MCF 10A (cell line): ENCODE results near the gene NUPR1. TPM values are rescaled to one million over a fixed set of nuclear protein-coding genes. Genes with fewer than 3 reads are reported as not detected.
A peak's percentile ranks its signal among the peaks of the same experiment; 100 is the strongest.
"Not testable (repeated sequence)": the region's sequence is repeated elsewhere in the genome, so short reads cannot be mapped to it uniquely, and the experiment has no call there.

ENCODE experiments used
- BruUV-seq: library from RNA; stranded (reverse); fragments of 400-500 nt; replicated peaks from 2 replicates; lab custom pipeline; 2021; lab: Mats Ljungman, UMichigan
- CTCF ChIA-PET: fragments of 300-600 bp; sonication (Branson Sonifier 250); formaldehyde crosslinking; extraction: SDS; loops from one replicate; lab custom pipeline; 2021; ENCODE audit warnings: antibody characterized with exemption, inconsistent platforms; lab: Yijun Ruan, JAX
- POLR2A ChIA-PET: fragments of 300-600, 350-650 bp; sonication (Branson Sonifier 250); formaldehyde crosslinking; extraction: SDS; loops from one replicate; lab custom pipeline; 2020; ENCODE audit warnings: antibody characterized with exemption, inconsistent platforms; lab: Yijun Ruan, JAX
- DNase-seq: peaks from one replicate; pipeline ENCODE4 v3.0.0-alpha.2; 2018; ENCODE audit not compliant: unreplicated experiment
- H3K27ac Mint-ChIP-seq: one replicate; pipeline ENCODE4 v1.8.0; 2022; ENCODE audit warnings: mild to moderate bottlenecking, low read depth, mixed read lengths; ENCODE audit not compliant: unreplicated experiment
- H3K27me3 Mint-ChIP-seq: one replicate; pipeline ENCODE4 v1.8.0; 2022; ENCODE audit warnings: mixed read lengths; ENCODE audit not compliant: insufficient read depth, unreplicated experiment
- H3K36me3 Mint-ChIP-seq: one replicate; pipeline ENCODE4 v1.8.0; 2022; ENCODE audit warnings: mild to moderate bottlenecking, moderate library complexity, mixed read lengths; ENCODE audit not compliant: insufficient read depth, unreplicated experiment
- H3K4me1 Mint-ChIP-seq: one replicate; pipeline ENCODE4 v1.8.0; 2022; ENCODE audit warnings: mixed read lengths; ENCODE audit not compliant: insufficient read depth, unreplicated experiment
- H3K4me3 Mint-ChIP-seq: one replicate; pipeline ENCODE4 v1.8.0; 2022; ENCODE audit warnings: mild to moderate bottlenecking, moderate library complexity, mixed read lengths; ENCODE audit not compliant: unreplicated experiment
- H3K9me3 Mint-ChIP-seq: one replicate; pipeline ENCODE4 v1.8.0; 2022; ENCODE audit warnings: mixed read lengths; ENCODE audit not compliant: unreplicated experiment
- CTCF ChIP-seq: fragments of 200-600 bp; IDR thresholded peaks from one replicate; pipeline ENCODE4 v1.8.0; 2022; ENCODE audit warnings: antibody characterized with exemption, mild to moderate bottlenecking; ENCODE audit not compliant: unreplicated experiment
- intact Hi-C: fragments of 100-400 bp; cut with micrococcal nuclease; formaldehyde crosslinking; loops from 2 replicates; pipeline ENCODE4 v1.14.1; 2022
- total RNA-seq: library from RNA; stranded (reverse); gene quantifications from 2 replicates; pipeline ENCODE4 v1.2.3, GENCODE V29; 2022

Gene NUPR1
- total RNA-seq, 1 experiment from 2014 or later, result 291 TPM

- TSS peak; percentile 54 for BruUV-seq
- intact Hi-C loops, result no loop called here
- POLR2A ChIA-PET, result interaction anchor here (0.7 to 3.7 kb wide), 9 partner anchors 30 to 483 kb away, joined by 3 to 53 read pairs (median 9); partner anchors contain the start of genes NUPR1 and SPNS1
Observed at GRCh38 chr16:28491230-28491969, 47.4 kb downstream of the NUPR1 start.

GRCh38 chr16:28486266-28486665 lies 52.5 kb downstream of the NUPR1 start:
- H3K4me1 Mint-ChIP-seq, result no peaks in the 10 kb centered on the region
- DNase-seq, result no peak
- H3K27ac Mint-ChIP-seq, result no peak overlapping the region
- BruUV-seq, result no TSS peak
- POLR2A ChIA-PET, result no interaction called here
- H3K36me3 Mint-ChIP-seq, result peaks cover 51% of the 10 kb centered on the region
- H3K9me3 Mint-ChIP-seq, result no peaks in the 10 kb centered on the region
- no peak overlapping the region for H3K4me3 Mint-ChIP-seq
- no peaks in the 10 kb centered on the region for H3K27me3 Mint-ChIP-seq
- intact Hi-C loops, result no loop called here
- CTCF ChIA-PET, result no interaction called here
- no peak for TF ChIP-seq CTCF

More at GRCh38 chr16:28491230-28491969, 47.4 kb downstream of the NUPR1 start:
- Mint-ChIP-seq H3K27ac (peak overlapping the region; percentile 100), H3K9me3 (no peaks in the 10 kb centered on the region), H3K27me3 (peaks cover 9% of the 10 kb centered on the region), H3K4me1 (no peaks in the 10 kb centered on the region), H3K4me3 (peak overlapping the region; percentile 91), H3K36me3 (peaks cover 26% of the 10 kb centered on the region)
- no peak for TF ChIP-seq CTCF
- DNase-seq, result peak; percentile 70
- CTCF ChIA-PET, result interaction anchor here (0.6 to 1.6 kb wide), 9 partner anchors 9 to 461 kb away, joined by 3 to 6 read pairs (median 3); no protein-coding TSS in a partner anchor

- H3K9me3 Mint-ChIP-seq, H3K4me1 Mint-ChIP-seq, intact Hi-C loops, H3K27me3 Mint-ChIP-seq, H3K4me3 Mint-ChIP-seq, BruUV-seq, DNase-seq, H3K27ac Mint-ChIP-seq: not testable (repeated sequence)
- POLR2A ChIA-PET, result interaction anchor here (0.6 kb wide), 1 partner anchor 12 kb away, joined by 3 read pairs; no protein-coding TSS in a partner anchor
- peaks cover 47% of the 10 kb centered on the region for H3K36me3 Mint-ChIP-seq
- CTCF ChIA-PET, result interaction anchor here (0.7 to 0.8 kb wide), 2 partner anchors 8 to 400 kb away, joined by 3 read pairs; no protein-coding TSS in a partner anchor
Observed at GRCh38 chr16:28483361-28483760, 55.4 kb downstream of the NUPR1 start.

Other genes starting within 250 kb of the NUPR1 start
- 0.14 and 0.25 TPM in 2 replicates for gene SBK1, start 246.4 kb downstream of the NUPR1 start, total RNA-seq
- gene NPIPB6, start 175.5 kb downstream of the NUPR1 start, total RNA-seq, result 1.6 and 2.1 TPM in 2 replicates
- gene EIF3CL, start 135.1 kb downstream of the NUPR1 start, total RNA-seq, result 33.3 and 165 TPM in 2 replicates
- gene NPIPB7, start 66.6 kb downstream of the NUPR1 start, total RNA-seq, result not detected in 2 replicates
- gene CLN3, start 46.9 kb downstream of the NUPR1 start, total RNA-seq, result 18.1 and 19.7 TPM in 2 replicates
- gene APOBR, start 44.3 kb downstream of the NUPR1 start, total RNA-seq, result 0.09 and 0.10 TPM in 2 replicates
- gene IL27, start 32.1 kb downstream of the NUPR1 start, total RNA-seq, result not detected in 2 replicates
- 13.9 and 23.5 TPM in 2 replicates for gene SGF29, start 14.9 kb upstream of the NUPR1 start, total RNA-seq
- gene SULT1A2, start 58.1 kb upstream of the NUPR1 start, total RNA-seq, result 0.44 and 0.76 TPM in 2 replicates
- 4.2 and 5.3 TPM in 2 replicates for gene SULT1A1, start 71.1 kb upstream of the NUPR1 start, total RNA-seq
- gene NPIPB8, start 99.1 kb upstream of the NUPR1 start, total RNA-seq, result not detected in 2 replicates
- 968 and 1,390 TPM in 2 replicates for gene EIF3C, start 172.5 kb upstream of the NUPR1 start, total RNA-seq
- 2.1 TPM in 2 replicates for gene NPIPB9, start 212.8 kb upstream of the NUPR1 start, total RNA-seq